HUES6 (cell line): ENCODE results near the gene ATOX1.
"Not testable (repeated sequence)": the region's sequence is repeated elsewhere in the genome, so short reads cannot be mapped to it uniquely, and the experiment has no call there.

Source experiments
- H3K27ac ChIP-seq: 2 replicates; pipeline ENCODE4 v1.7.0; 2013; ENCODE audit warnings: low read depth, mild to moderate bottlenecking, low read length, inconsistent platforms
- H3K27me3 ChIP-seq: 2 replicates; pipeline ENCODE4 v1.6.1; 2013; ENCODE audit warnings: low read length; ENCODE audit not compliant: control insufficient read depth, insufficient read depth
- H3K36me3 ChIP-seq: 2 replicates; pipeline ENCODE4 v1.6.1; 2013; ENCODE audit warnings: low read length; ENCODE audit not compliant: control insufficient read depth, insufficient read depth
- H3K4me1 ChIP-seq: 2 replicates; pipeline ENCODE4 v1.6.1; 2013; ENCODE audit warnings: low read length; ENCODE audit not compliant: control insufficient read depth, insufficient read depth
- H3K4me3 ChIP-seq: 2 replicates; pipeline ENCODE4 v1.5.1; 2013; ENCODE audit warnings: low read depth, low read length
- H3K9ac ChIP-seq: one replicate; pipeline ENCODE4 v1.6.1; 2013; ENCODE audit warnings: mild to moderate bottlenecking, low read length
- H3K9me3 ChIP-seq: 2 replicates; pipeline ENCODE4 v1.6.1; 2013; ENCODE audit warnings: low read depth, low read length; ENCODE audit not compliant: control insufficient read depth, insufficient read depth

The ATOX1 gene

DNA sequence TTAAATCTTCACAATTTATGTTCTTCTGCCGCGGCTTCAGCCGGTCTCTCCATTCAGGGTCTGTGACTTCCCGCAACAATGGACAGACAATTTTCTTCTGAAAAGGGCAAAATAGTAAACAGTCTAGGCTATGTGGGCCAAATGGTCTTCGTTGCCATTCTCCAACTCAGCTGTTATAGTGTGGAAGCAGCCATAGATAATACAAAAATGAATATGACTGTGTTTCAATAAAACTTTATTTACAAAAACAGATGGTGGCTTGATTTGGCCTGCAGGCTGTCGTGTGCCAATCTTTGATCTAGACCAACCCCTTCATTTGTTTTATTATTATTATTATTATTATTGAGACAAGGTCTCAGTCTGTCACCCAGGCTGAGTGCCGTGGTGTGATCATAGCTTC lies 28.1 kb downstream of the ATOX1 start:
- no peaks in the 10 kb centered on the region for H3K36me3 ChIP-seq
- no peaks in the 10 kb centered on the region for H3K27me3 ChIP-seq
- H3K4me1 ChIP-seq, result no peaks in the 10 kb centered on the region
- no peak overlapping the region for H3K9ac ChIP-seq
- peaks cover 30% of the 10 kb centered on the region for H3K9me3 ChIP-seq
- no peak overlapping the region for H3K4me3 ChIP-seq
- no peak overlapping the region for H3K27ac ChIP-seq

DNA sequence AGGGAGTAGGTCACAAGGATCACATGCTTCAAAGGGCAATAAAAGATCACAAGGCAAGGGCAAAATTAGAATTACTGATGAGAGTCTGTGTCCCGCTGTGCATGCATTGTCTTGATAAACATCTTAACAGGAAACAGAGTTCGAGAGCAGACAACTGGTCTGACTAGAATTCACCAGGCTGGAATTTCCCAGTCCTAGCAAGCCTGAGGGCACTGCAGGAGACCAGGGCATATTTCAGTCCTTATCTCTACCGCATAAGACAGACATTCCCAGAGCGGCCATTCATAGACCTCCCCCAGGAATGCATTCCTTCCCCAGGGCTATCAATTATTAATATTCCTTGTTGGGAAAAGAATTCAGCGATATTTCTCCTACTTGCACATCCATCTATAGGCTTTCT lies 28.8 kb downstream of the ATOX1 start:
- not testable (repeated sequence) for H3K27me3 ChIP-seq, H3K36me3 ChIP-seq, H3K4me1 ChIP-seq

DNA sequence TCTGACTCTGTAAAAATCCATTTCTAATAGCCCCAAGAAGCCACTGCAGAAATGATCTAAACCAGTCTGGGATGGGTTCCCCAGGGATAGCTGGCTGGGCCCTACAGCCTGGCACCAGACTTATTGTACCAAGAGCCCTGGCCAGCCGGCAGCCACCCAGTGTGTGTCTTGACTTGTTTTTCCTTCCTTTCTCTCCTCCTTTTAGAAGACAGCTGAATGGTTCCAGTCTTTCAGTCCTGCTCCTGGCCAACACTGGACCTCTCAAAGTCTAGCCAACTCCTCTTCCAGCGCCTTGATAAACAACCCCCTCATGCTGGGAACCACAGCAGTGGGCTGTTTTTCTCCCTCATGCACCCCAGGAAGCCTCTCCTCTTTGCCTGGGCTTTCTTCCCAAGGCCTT lies 34.1 kb downstream of the ATOX1 start:
- no peaks in the 10 kb centered on the region for H3K27me3 ChIP-seq
- no peak overlapping the region for H3K9ac ChIP-seq
- no peak overlapping the region for H3K27ac ChIP-seq
- peaks cover 12% of the 10 kb centered on the region for H3K4me1 ChIP-seq
- H3K36me3 ChIP-seq, result no peaks in the 10 kb centered on the region
- H3K9me3 ChIP-seq, result peaks cover 28% of the 10 kb centered on the region
- no peak overlapping the region for H3K4me3 ChIP-seq

More for the DNA sequence above, 28.8 kb downstream of the ATOX1 start:
- not testable (repeated sequence) for H3K27ac ChIP-seq, H3K4me3 ChIP-seq, H3K9ac ChIP-seq
- H3K9me3 ChIP-seq, result peaks cover 30% of the 10 kb centered on the region

DNA sequence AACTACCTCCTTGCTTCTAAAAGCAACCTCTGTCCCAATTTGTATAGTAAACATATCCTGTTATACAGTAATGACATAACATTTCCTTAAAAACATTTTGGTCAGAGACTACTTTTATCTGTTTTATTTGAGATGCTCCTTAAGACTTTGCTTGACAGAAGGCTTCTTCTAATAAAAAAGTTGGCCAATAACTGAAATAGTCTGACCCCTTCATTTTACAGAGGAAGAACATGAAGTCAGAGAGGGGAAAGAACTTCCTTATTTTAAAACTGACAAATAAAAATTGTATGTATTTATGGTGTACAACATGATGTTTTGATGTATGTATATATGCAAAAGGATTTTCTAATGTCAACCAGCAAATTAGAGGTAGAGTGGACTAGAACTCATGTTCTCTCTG lies 35.9 kb downstream of the ATOX1 start:
- Histone ChIP-seq H3K27ac (no peak overlapping the region), H3K9ac (no peak overlapping the region), H3K36me3 (no peaks in the 10 kb centered on the region), H3K27me3 (no peaks in the 10 kb centered on the region), H3K4me1 (peaks cover 12% of the 10 kb centered on the region), H3K4me3 (no peak overlapping the region), H3K9me3 (0 out of 2 replicates have a peak, but pooled peaks cover 14% of the 10 kb centered on the region)

DNA sequence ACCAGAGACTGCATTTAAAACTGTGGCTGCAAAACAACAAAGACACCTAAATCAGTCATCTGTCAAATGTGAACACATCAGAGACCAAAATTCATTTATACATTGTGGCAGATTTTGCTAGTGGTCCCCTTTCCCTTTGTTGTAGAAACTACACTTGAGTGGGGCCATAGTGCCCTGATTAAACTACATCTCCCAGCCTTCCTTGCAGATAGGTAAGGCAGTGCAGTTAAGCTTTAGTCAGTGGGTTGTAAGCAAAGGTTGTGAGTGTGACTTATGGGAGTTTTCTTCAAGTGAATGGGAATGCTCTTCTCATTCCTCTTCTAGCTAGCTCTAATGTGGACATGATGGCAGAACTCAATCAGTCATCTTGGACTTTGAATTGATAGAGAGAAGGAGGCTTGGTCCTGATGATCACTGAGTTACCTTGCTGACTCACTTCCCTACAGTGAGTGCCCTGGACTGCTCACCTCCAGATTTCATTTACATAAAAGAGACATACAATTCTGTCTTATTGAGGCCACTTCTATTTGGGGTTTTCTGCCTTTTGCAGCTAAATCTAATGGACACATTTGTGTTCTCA lies 36.5 kb downstream of the ATOX1 start:
- Histone ChIP-seq H3K27ac (no peak overlapping the region), H3K9ac (no peak overlapping the region), H3K4me3 (no peak overlapping the region), H3K36me3 (no peaks in the 10 kb centered on the region), H3K27me3 (no peaks in the 10 kb centered on the region), H3K4me1 (peaks cover 12% of the 10 kb centered on the region), H3K9me3 (0 out of 2 replicates have a peak, but pooled peaks cover 14% of the 10 kb centered on the region)

DNA sequence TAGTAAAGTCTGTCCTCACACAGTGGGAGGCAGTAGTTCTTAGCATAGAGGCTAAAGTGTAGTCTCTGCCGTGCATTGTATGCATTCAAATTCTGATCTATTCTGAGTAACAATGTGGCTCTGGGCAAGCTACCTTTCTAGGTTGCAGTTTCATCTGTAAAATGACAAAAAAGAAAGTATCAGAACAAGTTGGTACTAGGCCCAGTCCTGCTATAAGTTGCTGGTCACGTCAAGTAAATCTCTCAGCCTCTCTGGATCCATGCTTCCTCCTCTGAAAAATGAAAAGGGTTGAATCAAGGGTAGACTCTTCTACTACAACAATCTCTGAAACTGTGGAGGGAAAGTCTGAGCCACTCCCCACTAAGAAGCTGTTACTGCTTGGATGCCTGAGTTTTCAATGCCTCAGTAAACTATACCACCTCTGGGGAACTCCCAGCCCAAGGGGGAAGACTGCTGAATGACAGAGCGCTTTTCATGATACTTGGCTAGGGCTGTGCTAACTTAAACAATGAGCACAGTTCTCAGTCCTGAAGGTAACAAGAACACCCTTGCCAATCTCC lies 37.3 kb downstream of the ATOX1 start:
- Histone ChIP-seq H3K4me3 (no peak overlapping the region), H3K9me3 (0 out of 2 replicates have a peak, but pooled peaks cover 14% of the 10 kb centered on the region), H3K36me3 (no peaks in the 10 kb centered on the region), H3K27ac (no peak overlapping the region), H3K9ac (no peak overlapping the region), H3K4me1 (peaks cover 12% of the 10 kb centered on the region), H3K27me3 (no peaks in the 10 kb centered on the region)

DNA sequence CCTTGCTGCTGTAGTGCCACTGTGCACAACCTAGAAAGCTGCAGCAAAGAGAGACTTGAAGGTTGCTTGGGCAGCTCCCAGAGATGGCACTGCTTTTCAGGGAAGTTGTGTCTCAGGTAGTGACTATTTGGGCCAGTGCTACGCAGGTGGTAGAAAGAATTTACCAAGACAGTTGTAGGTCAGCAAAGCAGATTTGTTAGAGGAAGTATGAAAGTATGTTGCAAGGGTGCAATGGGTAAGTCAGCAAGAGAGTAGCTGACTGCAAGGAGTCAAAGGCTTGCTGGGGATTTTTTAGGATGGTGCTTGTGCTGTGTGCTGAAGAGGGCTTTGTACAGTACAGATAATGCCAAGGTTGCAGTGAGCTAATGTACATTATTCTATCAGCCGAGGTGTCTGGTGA lies 38.2 kb downstream of the ATOX1 start:
- H3K27me3 ChIP-seq, result no peaks in the 10 kb centered on the region
- H3K4me1 ChIP-seq, result peaks cover 12% of the 10 kb centered on the region
- no peaks in the 10 kb centered on the region for H3K36me3 ChIP-seq
- no peak overlapping the region for H3K4me3 ChIP-seq
- H3K9me3 ChIP-seq, result 0 out of 2 replicates have a peak, but pooled peaks cover 14% of the 10 kb centered on the region
- H3K9ac ChIP-seq, result no peak overlapping the region
- no peak overlapping the region for H3K27ac ChIP-seq

DNA sequence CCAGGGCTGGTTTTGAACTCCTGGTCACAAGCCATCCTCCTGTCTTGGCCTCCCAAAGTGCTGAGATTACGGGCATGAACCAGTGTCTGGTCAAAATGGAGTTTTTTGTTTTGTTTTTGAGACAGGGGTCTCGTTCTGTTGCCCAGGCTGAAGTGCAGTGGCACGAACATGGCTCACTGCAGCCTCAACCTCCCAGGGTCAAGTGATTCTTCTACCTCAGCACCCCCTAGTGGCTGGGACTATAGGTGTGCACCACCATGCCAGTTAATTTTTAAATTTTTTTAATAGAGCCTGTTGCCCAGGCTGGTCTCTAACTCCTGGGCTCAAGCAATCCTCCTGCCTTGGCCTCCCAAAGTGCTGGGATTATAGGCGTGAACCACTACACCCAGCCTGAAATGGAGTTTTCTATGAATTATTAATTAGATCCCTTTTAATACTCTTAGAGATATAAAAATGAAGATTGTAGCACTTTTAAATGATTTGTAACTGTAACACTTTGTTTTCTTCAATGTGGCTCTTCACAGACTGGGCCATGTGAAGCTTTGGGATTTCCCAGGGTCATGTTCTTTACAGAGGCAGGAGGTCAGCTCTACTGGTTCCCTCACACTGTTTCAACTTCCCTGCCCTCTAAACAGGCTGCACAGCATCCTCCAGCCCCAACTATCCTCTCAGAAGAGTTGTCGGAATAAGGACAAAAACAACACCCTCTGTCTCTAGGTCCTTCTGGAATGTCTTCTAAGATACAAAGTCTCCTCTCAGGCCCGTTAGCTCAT lies 39.0 kb downstream of the ATOX1 start:
- Histone ChIP-seq H3K27ac (no peak overlapping the region), H3K4me1 (peaks cover 12% of the 10 kb centered on the region), H3K9ac (no peak overlapping the region), H3K4me3 (no peak overlapping the region), H3K36me3 (no peaks in the 10 kb centered on the region), H3K9me3 (0 out of 2 replicates have a peak, but pooled peaks cover 15% of the 10 kb centered on the region), H3K27me3 (no peaks in the 10 kb centered on the region)

DNA sequence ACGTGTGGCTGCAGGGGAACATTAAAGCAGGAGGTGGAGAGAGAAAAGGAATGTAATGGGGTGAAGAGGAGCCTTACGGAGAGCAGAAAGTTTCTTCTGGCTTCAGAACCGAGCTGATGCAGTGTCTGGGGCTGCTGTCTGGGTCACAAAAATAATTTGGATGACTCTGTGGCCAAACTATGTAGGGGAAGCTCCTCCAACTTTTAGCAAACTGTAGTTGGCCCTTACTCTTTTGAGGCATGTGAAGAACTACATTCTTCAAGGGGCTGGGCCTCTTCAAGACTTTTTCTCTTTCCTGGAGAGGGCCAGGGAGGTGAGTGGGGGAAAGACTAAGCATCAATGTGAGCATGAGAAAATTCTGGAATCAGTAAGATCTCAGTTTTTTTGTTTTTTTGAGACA lies 39.8 kb downstream of the ATOX1 start:
- H3K4me3 ChIP-seq, result no peak overlapping the region
- H3K36me3 ChIP-seq, result no peaks in the 10 kb centered on the region
- no peaks in the 10 kb centered on the region for H3K27me3 ChIP-seq
- peaks cover 12% of the 10 kb centered on the region for H3K4me1 ChIP-seq
- no peak overlapping the region for H3K27ac ChIP-seq
- no peak overlapping the region for H3K9ac ChIP-seq
- H3K9me3 ChIP-seq, result 0 out of 2 replicates have a peak, but pooled peaks cover 16% of the 10 kb centered on the region

DNA sequence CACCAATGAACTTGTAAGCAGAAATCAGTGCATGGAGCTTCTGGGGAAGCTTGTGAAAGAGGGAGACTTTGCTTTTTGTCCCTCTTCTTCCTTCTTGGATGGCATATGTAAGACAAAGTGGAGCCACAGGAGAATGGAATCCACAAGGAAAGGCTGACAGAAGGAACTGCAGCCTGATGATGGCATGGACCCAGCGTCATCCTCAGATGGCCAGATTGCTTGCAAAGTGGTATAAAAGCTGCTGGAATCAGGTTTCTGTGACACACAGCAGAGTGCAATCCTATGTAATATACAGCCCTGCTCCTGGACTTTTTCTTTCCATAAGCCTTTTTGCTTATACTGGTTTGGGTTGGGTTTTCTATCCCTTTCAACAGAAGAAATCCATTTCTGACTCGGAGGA lies 40.3 kb downstream of the ATOX1 start:
- H3K4me3 ChIP-seq, result no peak overlapping the region
- H3K9me3 ChIP-seq, result 0 out of 2 replicates have a peak, but pooled peaks cover 16% of the 10 kb centered on the region
- H3K9ac ChIP-seq, result no peak overlapping the region

DNA sequence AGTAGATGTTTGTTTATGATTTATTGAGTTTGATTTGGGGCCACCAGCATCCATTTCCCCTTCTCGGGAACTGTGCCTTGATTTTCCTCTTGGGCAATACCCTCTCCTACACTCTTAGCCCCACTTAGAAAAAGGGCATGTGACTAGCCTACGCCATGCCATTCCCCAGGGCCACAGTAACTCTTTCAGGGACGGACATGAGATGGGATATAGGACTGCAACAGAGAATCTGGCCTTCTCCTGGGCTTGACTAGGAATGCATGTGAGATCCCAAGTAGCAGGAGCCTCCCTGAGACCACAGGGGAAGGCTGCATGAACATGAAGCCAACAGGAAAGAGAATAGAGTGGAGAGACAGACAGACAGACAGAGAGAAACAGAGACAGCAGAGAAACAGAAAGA lies 41.0 kb downstream of the ATOX1 start:
- H3K4me3 ChIP-seq, result no peak overlapping the region
- no peaks in the 10 kb centered on the region for H3K27me3 ChIP-seq
- H3K27ac ChIP-seq, result no peak overlapping the region
- no peak overlapping the region for H3K9ac ChIP-seq
- peaks cover 12% of the 10 kb centered on the region for H3K4me1 ChIP-seq
- H3K36me3 ChIP-seq, result no peaks in the 10 kb centered on the region
- H3K9me3 ChIP-seq, result 0 out of 2 replicates have a peak, but pooled peaks cover 16% of the 10 kb centered on the region

More for the DNA sequence above, 40.3 kb downstream of the ATOX1 start:
- Histone ChIP-seq H3K36me3 (no peaks in the 10 kb centered on the region), H3K4me1 (peaks cover 12% of the 10 kb centered on the region), H3K27me3 (no peaks in the 10 kb centered on the region), H3K27ac (no peak overlapping the region)
